GM18909 (cell line): ENCODE data around the gene PSMB10.
"Not testable (repeated sequence)": the region's sequence is repeated elsewhere in the genome, so short reads cannot be mapped to it uniquely, and the experiment has no call there.

ENCODE experiments used
- ATAC-seq: cut with Tn5 transposase; IDR thresholded peaks from one replicate; pipeline ENCODE4 v1.9.1; 2021; ENCODE audit warnings: mild to moderate bottlenecking; ENCODE audit not compliant: unreplicated experiment, poor library complexity

PSMB10 gene

GRCh38 chr16:67943619-67944504 lies 7.2 kb upstream of the PSMB10 start, which contains the start of gene LCAT:
Gene LCAT (minus strand): TSS chr16:67944120. CDS start chr16:67944101, 19 bp downstream.
- ATAC-seq, result no peak

GRCh38 chr16:67943256-67943618 lies 6.6 kb upstream of the PSMB10 start:
- ATAC-seq, result no peak

DNA sequence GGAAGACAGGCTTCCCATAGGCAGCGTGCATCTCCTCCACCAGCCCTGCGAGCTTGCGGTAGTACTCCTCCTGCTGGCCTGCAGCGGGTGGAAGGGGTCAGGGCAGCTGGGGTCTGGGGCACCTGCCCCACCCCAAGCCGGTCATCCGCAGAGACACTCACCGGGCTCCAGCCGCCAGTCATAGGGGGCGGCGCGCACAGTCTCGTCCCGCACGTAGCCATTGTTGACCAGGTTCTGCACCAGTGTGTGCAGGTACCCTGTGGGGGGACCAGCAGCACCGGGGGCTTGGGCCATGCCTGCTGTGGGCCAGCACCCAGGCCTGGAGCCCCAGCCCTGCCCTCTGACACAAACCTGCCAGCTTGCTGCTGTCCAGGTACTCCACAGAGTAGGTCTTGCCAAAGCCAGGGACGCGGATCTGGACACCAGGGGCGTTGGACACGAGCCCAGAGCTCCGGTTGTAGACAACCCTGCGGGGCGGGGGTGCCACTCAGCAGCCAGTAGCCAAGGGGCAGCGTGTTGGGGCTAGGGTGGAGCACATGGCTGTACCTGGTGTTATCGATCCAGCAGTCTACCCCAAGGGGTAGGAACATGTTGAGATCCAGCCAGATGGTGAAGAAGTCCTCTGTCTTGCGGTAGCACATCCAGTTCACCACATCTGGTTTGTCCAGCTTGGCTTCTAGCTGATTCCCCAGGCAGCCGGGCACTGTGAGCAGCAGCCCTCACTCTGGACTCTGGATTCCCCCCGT lies 6.0 kb upstream of the PSMB10 start:
- no peak for ATAC-seq

DNA sequence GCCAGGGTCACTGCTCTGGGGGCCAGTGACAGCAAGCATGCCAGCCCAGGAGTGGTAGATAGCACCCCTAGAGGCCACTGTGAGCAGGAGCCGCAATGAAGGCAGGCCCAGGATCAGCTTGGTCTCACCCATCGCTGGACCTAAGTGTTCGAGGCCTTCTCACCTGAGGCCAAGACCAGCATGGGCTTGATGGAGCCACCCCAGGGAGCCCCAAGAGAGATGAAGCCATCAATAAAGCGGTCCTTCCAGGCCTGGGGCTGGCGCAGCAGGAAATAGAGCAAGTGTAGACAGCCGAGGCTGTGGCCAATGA lies 5.5 kb upstream of the PSMB10 start:
- ATAC-seq, result peak; percentile 57

DNA sequence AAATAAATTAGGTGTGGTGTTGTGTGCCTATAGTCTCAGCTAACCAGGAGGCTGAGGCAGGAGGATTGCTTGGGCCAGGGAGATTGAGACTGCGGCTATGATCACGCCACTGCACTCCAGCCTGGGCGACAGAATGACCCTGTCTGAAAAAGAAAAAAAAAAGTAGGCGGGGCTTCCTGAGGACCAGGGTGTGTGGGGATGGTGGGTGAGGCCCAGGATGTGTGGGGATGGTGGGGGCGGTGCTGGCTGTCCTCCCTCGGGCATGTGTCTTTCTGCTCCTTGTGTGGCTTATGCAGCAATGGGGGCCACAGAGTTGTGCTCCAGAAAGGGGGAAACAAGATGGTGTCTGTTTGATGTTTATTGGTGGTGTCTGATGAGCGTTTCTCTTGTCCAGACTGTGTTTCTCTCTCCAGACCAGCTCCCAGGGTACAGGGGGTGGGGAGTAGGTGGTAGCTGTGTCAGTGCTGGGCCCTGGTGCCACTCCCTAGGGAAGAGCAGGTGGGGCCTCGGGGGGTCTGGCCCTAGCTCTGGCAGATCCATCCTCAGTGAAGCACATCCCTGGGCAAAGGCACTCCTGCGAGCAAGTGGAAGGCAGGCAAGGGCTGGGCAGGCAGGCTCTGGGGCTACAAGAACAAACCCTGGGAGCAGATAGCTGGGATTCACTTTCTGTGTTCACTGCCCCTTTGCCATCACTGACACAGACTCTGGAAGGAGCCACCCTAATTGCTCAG lies 5.0 kb upstream of the PSMB10 start:
- ATAC-seq, result no peak

- ATAC-seq, result no peak
These were observed 3.9 kb upstream of the PSMB10 start for GRCh38 chr16:67940446-67941089.

GRCh38 chr16:67939507-67940445 lies 3.1 kb upstream of the PSMB10 start:
- ATAC-seq, result no peak

GRCh38 chr16:67937713-67938112 lies 1.1 kb upstream of the PSMB10 start:
- ATAC-seq, result not testable (repeated sequence)

DNA sequence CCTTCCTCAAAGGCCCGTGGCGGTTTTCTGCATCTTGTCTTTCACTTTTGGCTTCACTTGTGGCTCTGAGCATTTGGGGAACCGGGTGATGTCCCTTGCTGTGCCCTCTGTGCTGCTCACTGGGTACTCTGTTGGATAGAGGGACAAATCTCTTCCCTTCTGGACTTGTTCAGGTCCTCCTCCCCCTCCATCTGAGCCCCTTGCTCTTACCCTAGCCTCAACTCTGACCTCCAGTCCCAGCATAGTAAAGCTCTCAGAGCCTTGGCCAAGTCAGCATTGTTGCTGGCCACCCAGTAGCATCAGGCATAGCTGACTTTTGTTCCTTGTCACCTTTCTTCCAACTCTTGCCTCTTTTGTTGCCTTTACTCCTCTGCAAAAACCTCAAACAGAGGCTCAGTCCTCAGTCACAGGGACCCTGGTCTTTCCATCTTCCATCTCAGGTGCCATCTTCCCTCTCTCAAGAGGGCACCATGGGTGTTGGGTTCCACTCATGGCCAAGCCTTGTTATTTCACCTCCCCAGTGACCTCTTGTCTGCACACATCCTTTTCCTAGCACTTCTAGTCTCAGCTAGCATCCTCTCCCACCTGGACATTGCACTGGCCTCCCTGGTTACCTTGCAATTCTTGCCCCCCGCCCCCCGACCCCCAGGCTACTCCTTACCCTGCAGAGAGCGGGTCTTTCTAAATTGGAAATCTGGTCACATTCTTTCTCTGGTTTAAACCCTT lies 393 bp upstream of the PSMB10 start:
- peak; percentile 63 for ATAC-seq

DNA sequence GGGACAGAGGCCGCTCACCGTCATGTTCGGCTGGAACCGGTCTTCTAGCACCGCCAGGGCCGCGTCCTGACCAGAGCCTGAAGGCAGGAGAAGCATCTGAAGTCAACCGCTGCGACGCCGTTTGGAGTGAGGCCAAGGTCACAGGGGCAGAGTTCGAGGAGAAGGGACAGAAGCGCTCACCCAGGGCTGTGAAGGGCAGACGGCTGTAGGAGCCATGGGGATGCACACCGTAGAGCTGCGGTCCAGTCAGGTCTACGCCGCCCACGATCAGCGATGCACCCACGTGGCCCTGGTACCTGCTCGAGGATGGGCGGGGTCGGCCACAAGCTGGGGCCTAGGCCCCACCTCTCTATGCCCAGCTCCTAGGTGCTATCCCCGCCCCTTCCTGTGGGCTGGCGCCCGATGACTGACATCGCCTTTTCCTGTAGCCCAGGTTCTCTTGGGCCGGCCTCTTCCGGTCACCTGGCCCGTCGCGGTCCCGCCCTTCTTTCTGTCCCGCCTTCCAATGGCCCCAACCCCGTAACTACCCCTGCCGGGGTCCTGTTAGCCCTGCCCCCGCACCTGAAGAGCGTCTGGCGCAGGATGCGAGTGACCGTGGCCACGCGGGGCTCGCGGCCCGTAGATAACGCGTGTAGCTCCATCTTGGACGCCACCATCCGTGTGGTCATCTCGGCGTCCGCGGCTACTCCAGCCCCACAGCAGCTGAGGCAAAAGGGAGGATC lies 1.1 kb downstream of the PSMB10 start:
- ATAC-seq, result peak; percentile 88

DNA sequence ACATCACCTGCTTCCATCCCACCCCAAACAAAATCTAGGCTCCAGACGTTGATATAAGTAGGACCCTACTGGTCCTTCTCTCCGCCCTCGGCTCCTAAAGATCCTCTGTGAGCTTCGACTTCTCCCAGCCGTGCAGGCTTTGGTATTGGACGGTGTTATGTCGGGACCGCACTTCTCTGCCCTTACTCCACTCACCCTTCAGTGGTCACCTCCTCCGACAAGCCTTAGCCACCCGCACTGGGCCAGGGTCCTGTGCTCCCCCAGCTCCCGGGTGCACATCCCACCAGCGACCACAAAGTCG lies 1.6 kb downstream of the PSMB10 start:
- no peak for ATAC-seq

GRCh38 chr16:67934306-67935100 lies 2.1 kb downstream of the PSMB10 start:
- no peak for ATAC-seq

DNA sequence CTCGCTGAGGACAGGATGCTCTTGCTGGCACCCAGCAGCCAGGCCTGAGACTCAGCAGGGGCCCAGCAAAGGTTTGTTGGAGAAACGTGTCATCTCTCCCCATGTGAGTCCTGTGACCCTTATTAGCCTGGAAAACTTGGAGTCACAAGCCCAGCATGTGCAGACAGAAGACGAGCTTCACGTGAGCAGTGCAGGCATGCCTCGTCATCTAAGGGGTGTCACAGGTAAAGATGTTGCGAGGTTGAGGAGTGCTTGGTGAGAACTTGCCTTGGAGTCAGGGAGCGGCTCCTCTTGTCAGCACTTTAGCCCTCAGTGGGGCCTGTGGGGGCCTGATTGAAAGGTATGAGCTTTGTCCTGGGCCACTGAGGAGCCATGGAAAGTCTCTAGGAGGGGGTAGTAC lies 2.8 kb downstream of the PSMB10 start:
- ATAC-seq, result no peak

- no peak for ATAC-seq
These were observed 4.2 kb downstream of the PSMB10 start for GRCh38 chr16:67932462-67932840.

- ATAC-seq, result no peak
These were observed 4.8 kb downstream of the PSMB10 start, which contains the start of gene CTRL for GRCh38 chr16:67931712-67932461. Gene CTRL (minus strand): TSS chr16:67931862. CDS start chr16:67931852, 10 bp downstream.

DNA sequence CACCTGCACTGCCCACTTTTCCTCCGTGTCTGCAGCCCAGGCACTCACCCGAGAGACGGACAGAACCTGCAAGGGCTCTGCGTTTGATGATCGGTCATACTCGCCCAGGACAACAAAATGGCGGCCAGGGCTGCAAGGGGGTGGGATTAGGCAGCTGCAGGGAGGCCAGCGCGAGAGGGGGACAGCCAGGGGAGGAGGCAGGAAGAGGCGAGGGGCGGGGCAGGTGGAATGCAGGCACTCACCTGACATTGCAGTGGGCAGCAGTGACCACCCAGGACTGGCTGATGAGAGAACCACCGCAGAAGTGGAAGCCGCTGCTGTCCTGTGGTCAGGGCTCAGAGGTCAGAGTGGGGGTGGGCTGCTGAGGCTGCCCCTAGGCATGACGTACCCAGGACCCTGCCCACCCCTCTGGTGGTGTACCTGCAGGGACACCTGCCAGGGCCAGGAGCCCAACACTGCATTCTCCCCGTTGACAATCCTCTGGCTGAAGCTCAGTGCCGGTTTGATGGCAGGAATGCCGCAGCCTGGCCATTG lies 5.9 kb downstream of the PSMB10 start:
- no peak for ATAC-seq

DNA sequence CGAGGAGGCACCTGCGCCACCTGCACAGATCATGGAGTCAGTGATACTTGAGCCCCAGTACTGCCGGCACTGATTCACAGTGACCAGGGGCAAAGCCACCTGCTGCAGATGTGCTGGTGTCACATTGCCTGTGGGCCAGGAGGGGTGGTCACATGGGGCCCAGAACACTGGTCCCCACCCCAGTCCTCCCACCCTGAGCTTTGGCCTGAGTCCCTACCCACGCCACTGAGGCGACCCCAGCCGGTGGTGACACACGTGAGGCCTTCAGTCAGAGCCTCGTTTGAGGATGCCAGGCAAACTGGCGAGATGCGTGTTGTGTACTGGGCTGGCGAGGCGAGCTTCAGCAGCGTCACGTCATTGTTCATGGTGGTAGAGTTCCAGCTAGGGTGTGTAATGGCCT lies 6.5 kb downstream of the PSMB10 start:
- no peak for ATAC-seq
